ENCODE data around the gene CDA. TPM values are rescaled to one million over a fixed set of nuclear protein-coding genes. Genes with fewer than 3 reads are reported as not detected.

Gene CDA
- polyA plus RNA-seq, 4 donors = 5.3 to 8.7 (median 6.1) TPM

Other genes with a start within 250 kb of the CDA start
- 10 to 100 TPM; 70.0 to 88.8 (median 78.3) TPM for gene CAMK2N1, start 102.9 kb upstream of the CDA start, polyA plus RNA-seq (ENCODE audit: insufficient read length in 4 of 4)
- 10 to 100 TPM; 32.3 to 44.0 (median 36.4) TPM for gene MUL1, start 80.9 kb upstream of the CDA start, polyA plus RNA-seq (ENCODE audit: insufficient read length in 4 of 4)
- 1 to 10 TPM; 1.2 to 2.0 (median 1.7) TPM for gene FAM43B, start 36.5 kb upstream of the CDA start, polyA plus RNA-seq (ENCODE audit: insufficient read length in 4 of 4)
- 10 to 100 TPM; 62.5 to 87.6 (median 78.4) TPM for gene PINK1, start 44.4 kb downstream of the CDA start, polyA plus RNA-seq (ENCODE audit: insufficient read length in 4 of 4)
- 100 to 1,000 TPM; 205 to 228 (median 212) TPM for gene DDOST, start 72.3 kb downstream of the CDA start, polyA plus RNA-seq (ENCODE audit: insufficient read length in 4 of 4)
- gene KIF17, start 128.9 kb downstream of the CDA start, polyA plus RNA-seq (ENCODE audit: insufficient read length in 4 of 4) = 1 to 10 TPM; 3.7 to 7.1 (median 4.7) TPM
- 1 to 10 TPM in 3 of 4 donors, under 1 TPM in 1; 0.76 to 2.0 (median 1.3) TPM for gene SH2D5, start 143.6 kb downstream of the CDA start, polyA plus RNA-seq (ENCODE audit: insufficient read length in 4 of 4)
- 100 to 1,000 TPM; 239 to 389 (median 318) TPM for gene HP1BP3, start 198.2 kb downstream of the CDA start, polyA plus RNA-seq (ENCODE audit: insufficient read length in 4 of 4)

Data from left renal cortex interstitium (tissue), 4 donors.